Measurements from ENCODE around the gene NF1. TPM values are rescaled to one million over a fixed set of nuclear protein-coding genes. Genes with fewer than 3 reads are reported as not detected.

The NF1 gene
- total and polyA plus RNA-seq, 2 of the 13 experiments (the other 11 are each of a cell fraction or from before 2014, with no cell fraction given) = 21.5 to 26.5 TPM

GRCh38 chr17:31052187-31052889, 42.4 kb upstream of the NF1 start (continued):
- TF ChIP-seq ZHX1 (CRISPR knock-in tag; IDR thresholded peaks at IDR 0.05; ENCODE audit: low read depth) (no peak), NFE2L2 (IDR thresholded peaks at IDR 0.05; ENCODE audit: low read length) (0 out of 2 replicates have a peak, but pooled peaks have one; percentile 10), GFI1 (CRISPR knock-in tag; IDR thresholded peaks at IDR 0.05; ENCODE audit: borderline replicate concordance) (no peak), MBNL3 (CRISPR knock-in tag; conservative IDR thresholded peaks at IDR 0.05) (no peak), KLF16 (CRISPR knock-in tag; IDR thresholded peaks at IDR 0.05) (no peak), ZBTB14 (CRISPR knock-in tag; IDR thresholded peaks at IDR 0.05) (no peak), ZBTB10 (CRISPR knock-in tag; IDR thresholded peaks at IDR 0.05; ENCODE audit: borderline replicate concordance) (no peak), KLF11 (CRISPR knock-in tag; IDR thresholded peaks at IDR 0.05) (no peak), RBAK (CRISPR knock-in tag; IDR thresholded peaks at IDR 0.05) (peak; percentile 69; the same call in 1 of the 2 replicates), ATF3 (CRISPR knock-in tag; IDR thresholded peaks at IDR 0.05) (no peak), SNAPC5 (CRISPR knock-in tag; IDR thresholded peaks at IDR 0.05; ENCODE audit: borderline replicate concordance) (no peak), SOX6 (IDR thresholded peaks at IDR 0.05) (no peak), SOX6 (CRISPR knock-in tag; IDR thresholded peaks at IDR 0.05) (peak; percentile 32; the same call in 1 of the 2 replicates), HNRNPK (IDR thresholded peaks at IDR 0.05; ENCODE audit: low read depth, low read length, poor library complexity, severe bottlenecking) (no peak), ZNF776 (CRISPR knock-in tag; IDR thresholded peaks at IDR 0.05) (no peak), ZNF337 (CRISPR knock-in tag; IDR thresholded peaks at IDR 0.05; ENCODE audit: borderline replicate concordance, low read depth) (no peak), SAP130 (CRISPR knock-in tag; IDR thresholded peaks at IDR 0.05; ENCODE audit: low read depth) (peak; percentile 32; the same call in 1 of the 2 replicates), PREB (CRISPR knock-in tag; IDR thresholded peaks at IDR 0.05) (no peak), MAFF (IDR thresholded peaks at IDR 0.05; ENCODE audit: low read depth, low read length) (peak; percentile 57), MIER2 (CRISPR knock-in tag; IDR thresholded peaks at IDR 0.05) (no peak), TOPORS (CRISPR knock-in tag; IDR thresholded peaks at IDR 0.05) (no peak), KLF12 (CRISPR knock-in tag; IDR thresholded peaks at IDR 0.05; ENCODE audit: borderline replicate concordance) (no peak), RFX3 (CRISPR knock-in tag; IDR thresholded peaks at IDR 0.05) (no peak)
